Stimulated activated CD8-positive, alpha-beta memory T cell treated with anti-CD3 and anti-CD28 coated beads, Interleukin-12 subunit alpha, Interleukin-12 subunit beta, amount 100 ng/mL, for 24 hours (primary cell): ENCODE measurements around the gene ATG9A.

Experiments used
- DNase-seq: peaks from one replicate; pipeline ENCODE4 v3.0.0-alpha.2; 2020; ENCODE audit errors: extremely low read depth

ATG9A gene

GRCh38 chr2:219220652-219221402, 8.6 kb downstream of the ATG9A start:
- no peak for DNase-seq

GRCh38 chr2:219219784-219220532, 9.5 kb downstream of the ATG9A start:
- no peak for DNase-seq

GRCh38 chr2:219218732-219219701, 10.4 kb downstream of the ATG9A start, which contains the start of gene ABCB6:
Gene ABCB6 (minus strand): TSS chr2:219218958. CDS start chr2:219218673, 285 bp downstream.
- peak; percentile 82 for DNase-seq

GRCh38 chr2:219218217-219218731, 11.2 kb downstream of the ATG9A start:
- DNase-seq = no peak

- DNase-seq = no peak
Measured at GRCh38 chr2:219216535-219216915, 12.9 kb downstream of the ATG9A start.

- DNase-seq = no peak
Measured at GRCh38 chr2:219215871-219216534, 13.4 kb downstream of the ATG9A start.

GRCh38 chr2:219214786-219215185, 14.7 kb downstream of the ATG9A start:
- no peak for DNase-seq

GRCh38 chr2:219214141-219214540, 15.3 kb downstream of the ATG9A start:
- no peak for DNase-seq

GRCh38 chr2:219213486-219214071, 15.9 kb downstream of the ATG9A start:
- no peak for DNase-seq

- no peak for DNase-seq
Measured at GRCh38 chr2:219213026-219213415, 16.4 kb downstream of the ATG9A start.

- DNase-seq = no peak
Measured at GRCh38 chr2:219210886-219211362, 18.5 kb downstream of the ATG9A start.

GRCh38 chr2:219210196-219210885, 19.1 kb downstream of the ATG9A start:
- no peak for DNase-seq

- no peak for DNase-seq
Measured at GRCh38 chr2:219209236-219210195, 19.9 kb downstream of the ATG9A start.

GRCh38 chr2:219207884-219208740, 21.3 kb downstream of the ATG9A start:
- DNase-seq = no peak

GRCh38 chr2:219207134-219207883, 22.1 kb downstream of the ATG9A start:
- no peak for DNase-seq

GRCh38 chr2:219206328-219207133, 22.9 kb downstream of the ATG9A start, which contains the start of gene ZFAND2B:
Gene ZFAND2B (plus strand): TSS chr2:219206782. CDS start chr2:219206988, 206 bp downstream.
- DNase-seq = peak; percentile 88
